PC-9 (cell line): ENCODE data around the gene TTC1.

ENCODE experiments used
- EZH2 ChIP-seq: fragments of 200-600 bp; sonication (generic); IDR thresholded peaks from 2 replicates; pipeline ENCODE4 v1.8.0; 2017; ENCODE audit warnings: antibody characterized with exemption, low read depth
- TF ChIP-seq, protein P1 (sequence below): fragments of 200-600 bp; sonication (generic); conservative IDR thresholded peaks from 2 replicates; pipeline ENCODE4 v1.6.1; 2017; ENCODE audit warnings: mixed run types, antibody characterized with exemption, mild to moderate bottlenecking, moderate library complexity

DNA sequence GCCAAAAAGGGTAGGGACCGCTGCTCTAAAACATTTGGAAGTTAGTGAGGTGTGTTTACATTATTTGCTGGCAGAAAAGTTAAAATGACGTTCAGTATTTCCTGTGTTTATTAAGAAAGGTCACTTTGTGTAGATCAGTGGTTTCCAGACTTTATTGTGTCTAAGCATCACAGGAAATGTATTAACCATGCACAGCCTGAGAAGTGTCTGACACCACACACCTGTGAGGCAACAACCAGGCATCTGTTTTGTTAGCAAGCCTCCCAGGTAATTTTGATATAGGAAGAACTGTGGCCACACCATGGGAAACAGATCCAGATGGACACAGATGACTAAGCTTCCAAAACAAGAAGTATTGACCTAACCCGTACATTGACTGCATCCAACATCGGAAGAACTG is 12.0 kb downstream of the TTC1 start:
- TF ChIP-seq EZH2: no peak
- TF ChIP-seq, protein P1, sequence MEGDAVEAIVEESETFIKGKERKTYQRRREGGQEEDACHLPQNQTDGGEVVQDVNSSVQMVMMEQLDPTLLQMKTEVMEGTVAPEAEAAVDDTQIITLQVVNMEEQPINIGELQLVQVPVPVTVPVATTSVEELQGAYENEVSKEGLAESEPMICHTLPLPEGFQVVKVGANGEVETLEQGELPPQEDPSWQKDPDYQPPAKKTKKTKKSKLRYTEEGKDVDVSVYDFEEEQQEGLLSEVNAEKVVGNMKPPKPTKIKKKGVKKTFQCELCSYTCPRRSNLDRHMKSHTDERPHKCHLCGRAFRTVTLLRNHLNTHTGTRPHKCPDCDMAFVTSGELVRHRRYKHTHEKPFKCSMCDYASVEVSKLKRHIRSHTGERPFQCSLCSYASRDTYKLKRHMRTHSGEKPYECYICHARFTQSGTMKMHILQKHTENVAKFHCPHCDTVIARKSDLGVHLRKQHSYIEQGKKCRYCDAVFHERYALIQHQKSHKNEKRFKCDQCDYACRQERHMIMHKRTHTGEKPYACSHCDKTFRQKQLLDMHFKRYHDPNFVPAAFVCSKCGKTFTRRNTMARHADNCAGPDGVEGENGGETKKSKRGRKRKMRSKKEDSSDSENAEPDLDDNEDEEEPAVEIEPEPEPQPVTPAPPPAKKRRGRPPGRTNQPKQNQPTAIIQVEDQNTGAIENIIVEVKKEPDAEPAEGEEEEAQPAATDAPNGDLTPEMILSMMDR: no peak
